Activated T-cell treated with anti-CD3 and anti-CD28 coated beads, Interleukin-2, amount 50 U/mL, for 48 hours (primary cell): ENCODE data around the gene ADRA2C.

ENCODE experiments used
- DNase-seq, 2 experiments: peaks; one replicate each; pipeline ENCODE4 v3.0.0-alpha.2; 2020

ADRA2C gene

GRCh38 chr4:3762753-3763549 is 3.2 kb upstream of the ADRA2C start:
- DNase-seq, result no peak

DNA sequence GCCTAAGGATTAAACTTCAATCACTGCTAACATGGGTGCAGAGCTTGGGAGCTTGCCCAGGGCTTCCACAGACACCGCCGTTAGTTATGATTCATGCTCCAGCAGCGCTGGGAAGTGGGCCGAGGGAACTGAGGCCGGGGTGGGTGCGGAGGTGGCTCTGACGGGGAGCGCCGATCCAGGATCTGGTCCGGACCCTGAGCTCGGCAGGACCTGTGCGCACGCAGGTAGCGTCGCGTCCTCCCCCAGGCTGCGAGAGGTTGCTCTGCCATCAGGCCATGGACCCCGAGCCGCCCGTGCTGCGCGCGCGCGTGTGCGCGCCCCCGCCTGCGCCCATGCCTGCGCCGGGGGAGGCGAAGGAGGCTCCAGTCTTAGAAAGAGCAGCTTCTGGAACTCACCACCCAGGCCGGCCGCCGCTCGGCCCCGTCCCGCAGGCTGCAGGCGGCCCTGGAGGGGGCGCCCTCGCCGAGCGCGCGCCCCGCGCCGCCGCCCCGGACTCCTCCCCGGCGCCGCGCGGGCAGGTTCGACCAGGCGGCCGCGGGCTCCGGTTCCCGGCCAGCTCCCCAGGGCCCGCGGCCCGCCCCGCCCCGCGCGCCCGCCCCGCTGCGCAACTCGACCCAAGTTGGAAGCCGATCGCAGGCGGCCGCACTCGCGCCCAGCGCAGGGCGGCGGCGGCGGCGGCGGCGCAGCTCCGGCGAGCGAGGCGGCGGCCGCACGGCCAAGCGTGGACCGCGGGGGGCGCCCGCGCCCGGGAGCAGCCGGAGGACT is 732 bp upstream of the ADRA2C start:
- peak; percentile 22 to 37 for DNase-seq

GRCh38 chr4:3766785-3767569 is 792 bp downstream of the ADRA2C start:
- peak; percentile 32 to 44 for DNase-seq

GRCh38 chr4:3767570-3768288 is 1.5 kb downstream of the ADRA2C start:
- peak; percentile 28 to 35 for DNase-seq

- DNase-seq, result no peak
These were observed 2.9 kb downstream of the ADRA2C start for GRCh38 chr4:3768842-3769641.

DNA sequence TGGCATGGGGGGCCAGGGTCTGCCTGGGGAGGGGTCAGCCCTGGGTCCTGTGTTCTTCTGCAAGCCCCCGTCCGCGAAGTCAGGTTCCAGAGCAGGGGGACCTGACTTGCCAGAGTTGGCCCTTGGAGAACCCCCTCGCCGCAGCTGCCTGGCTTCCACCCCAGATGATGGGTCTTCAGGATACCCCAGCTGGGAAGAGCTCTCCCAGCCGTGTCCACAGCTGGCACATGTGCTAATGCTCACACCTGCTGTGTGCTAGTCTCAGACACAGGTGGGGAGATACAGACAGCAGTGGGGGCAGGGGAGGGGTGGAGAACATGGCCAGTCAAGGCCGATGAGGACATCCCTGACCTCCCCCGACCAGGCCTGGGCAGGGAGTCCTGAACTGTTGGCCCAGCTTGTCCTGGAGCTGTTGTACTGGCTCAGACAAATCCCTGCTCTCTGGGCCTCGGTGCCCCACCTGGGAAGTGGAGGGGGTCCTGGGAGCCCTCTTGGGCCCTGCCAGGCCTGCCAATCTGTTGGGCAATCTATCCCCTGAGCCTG is 3.5 kb downstream of the ADRA2C start:
- no peak for DNase-seq

DNA sequence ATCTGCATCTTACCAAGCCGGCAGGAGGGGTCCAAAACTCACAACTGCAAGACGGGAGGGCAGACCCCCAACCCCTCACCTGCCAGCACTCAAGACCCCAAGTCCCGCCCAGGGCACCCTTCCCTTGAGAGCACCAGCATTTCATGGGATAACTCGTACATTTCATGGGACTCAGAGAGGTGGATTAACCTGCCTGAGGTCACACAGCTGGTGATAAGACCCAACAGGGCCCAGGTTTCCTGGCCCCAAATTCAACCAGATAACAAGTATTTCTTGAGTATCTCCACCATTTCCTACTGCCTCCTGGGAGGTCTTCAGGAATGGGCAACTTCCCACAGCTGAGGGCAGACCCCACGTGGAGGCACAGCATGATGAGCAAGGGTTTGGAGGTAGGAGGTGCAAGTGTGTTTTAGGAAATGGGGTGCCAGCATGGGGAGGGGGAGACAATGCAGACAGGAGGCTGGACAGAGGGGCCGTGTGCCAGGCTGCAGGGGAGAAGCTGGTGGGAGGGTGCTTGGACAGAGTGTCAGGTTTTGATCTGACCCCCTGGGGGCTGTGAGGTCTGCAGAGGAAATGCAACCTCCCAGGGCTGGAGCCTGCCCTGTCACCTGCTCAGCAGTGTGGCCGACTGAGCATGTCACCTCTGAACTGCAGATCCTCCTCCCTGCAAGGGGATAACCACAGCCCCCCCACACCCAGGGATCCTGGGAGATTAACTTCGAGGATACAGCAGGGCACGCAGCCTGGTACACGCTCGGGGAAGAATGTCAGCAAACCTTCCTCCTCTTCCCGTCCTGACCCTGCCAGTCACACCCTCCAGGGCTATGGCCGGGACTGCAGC is 4.4 kb downstream of the ADRA2C start:
- DNase-seq, result no peak

- DNase-seq, result no peak
These were observed 5.1 kb downstream of the ADRA2C start for GRCh38 chr4:3771164-3771809.

- DNase-seq, result no peak
These were observed 5.8 kb downstream of the ADRA2C start for GRCh38 chr4:3771939-3772495.

GRCh38 chr4:3772632-3773031 is 6.4 kb downstream of the ADRA2C start:
- no peak for DNase-seq

DNA sequence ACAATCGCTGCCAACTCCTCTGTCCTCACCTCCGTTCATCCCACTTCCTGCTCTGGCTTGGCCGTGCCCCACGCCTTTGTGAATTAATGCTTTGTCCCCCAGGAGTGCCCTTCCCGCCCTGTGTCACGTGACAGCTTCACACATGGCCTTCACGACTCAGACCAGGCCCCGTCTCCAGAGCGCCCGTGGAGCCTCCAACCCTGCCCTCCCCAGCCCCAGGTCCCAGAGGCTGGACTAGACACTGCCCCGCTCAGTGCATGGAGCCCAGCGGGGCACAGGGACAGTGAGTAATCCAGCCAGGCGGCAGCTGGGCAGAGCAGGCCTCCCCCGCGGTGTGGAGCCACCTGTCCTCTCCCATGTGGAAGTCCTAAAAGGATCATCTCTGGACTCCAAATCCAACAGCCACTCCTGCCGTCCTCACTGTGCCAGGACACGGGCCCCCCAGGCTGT is 7.4 kb downstream of the ADRA2C start:
- no peak for DNase-seq

DNA sequence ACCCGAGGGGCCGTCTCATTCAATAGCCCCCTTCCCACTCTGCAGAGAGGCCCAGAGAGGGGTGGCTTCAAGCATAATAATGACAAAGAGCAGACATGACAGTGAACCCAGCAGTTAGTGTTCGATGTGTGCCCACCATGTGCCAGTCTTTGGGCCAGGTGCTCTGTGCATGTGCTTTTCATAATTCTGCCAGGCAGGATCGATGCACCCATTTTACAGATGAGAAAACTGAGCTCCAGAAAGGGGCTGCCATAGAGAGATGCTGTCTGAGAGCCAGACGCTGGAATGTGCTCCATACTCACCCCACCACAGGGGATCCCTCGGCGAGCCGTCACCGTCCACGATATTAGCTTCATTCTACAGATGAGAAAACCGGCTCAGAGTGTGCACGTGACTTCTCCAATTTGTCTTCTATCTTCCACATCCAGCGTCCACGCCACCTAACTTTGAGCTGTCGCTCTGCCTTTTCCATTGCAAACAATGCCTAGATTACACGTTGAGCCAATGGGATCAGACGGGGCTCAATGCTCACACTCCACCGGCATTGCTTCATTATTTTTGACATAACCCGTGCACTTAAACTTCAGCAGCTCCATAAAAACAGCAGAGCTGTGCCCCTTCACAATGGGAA is 8.2 kb downstream of the ADRA2C start:
- no peak for DNase-seq

DNA sequence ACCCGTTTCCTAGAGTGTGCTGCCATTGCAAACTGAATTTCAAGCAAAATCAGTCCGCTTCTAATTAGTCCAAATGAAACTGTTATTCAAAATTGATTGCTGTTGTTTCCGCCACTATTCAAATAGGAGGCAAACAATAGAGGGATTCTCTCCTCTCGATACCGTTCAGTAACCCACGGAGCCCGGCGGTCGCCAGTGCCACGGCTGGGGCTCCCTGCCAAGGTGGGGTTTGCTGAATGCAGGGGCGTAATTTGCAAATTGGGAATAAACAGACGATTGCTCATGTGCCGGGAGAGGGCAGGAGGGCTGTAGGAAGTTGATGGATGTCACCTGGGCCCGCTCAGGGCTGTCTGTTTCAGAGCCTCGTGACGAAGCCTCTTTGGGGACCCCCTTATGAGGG is 8.8 kb downstream of the ADRA2C start:
- DNase-seq, result no peak

- DNase-seq, result no peak
These were observed 9.4 kb downstream of the ADRA2C start for GRCh38 chr4:3775576-3775975.

GRCh38 chr4:3776166-3777032 is 10.2 kb downstream of the ADRA2C start:
- no peak for DNase-seq

DNA sequence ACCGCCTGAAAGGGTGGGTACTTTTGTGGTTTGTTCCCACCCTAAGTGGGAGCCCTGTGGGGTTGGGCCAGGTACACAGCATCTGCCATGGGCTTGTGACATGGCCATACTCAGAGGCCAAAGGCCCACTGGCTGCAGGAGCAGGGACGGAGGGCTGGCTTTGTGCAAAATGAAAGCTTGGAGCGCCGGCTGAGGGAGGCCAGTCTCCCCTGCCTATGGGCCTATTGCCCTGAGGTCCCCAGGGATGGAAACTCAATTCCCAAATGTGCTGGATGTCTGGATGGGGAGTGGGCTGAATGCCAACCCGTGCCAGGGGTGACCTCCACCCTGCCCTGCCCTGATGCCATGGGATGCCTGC is 10.8 kb downstream of the ADRA2C start:
- no peak for DNase-seq

DNA sequence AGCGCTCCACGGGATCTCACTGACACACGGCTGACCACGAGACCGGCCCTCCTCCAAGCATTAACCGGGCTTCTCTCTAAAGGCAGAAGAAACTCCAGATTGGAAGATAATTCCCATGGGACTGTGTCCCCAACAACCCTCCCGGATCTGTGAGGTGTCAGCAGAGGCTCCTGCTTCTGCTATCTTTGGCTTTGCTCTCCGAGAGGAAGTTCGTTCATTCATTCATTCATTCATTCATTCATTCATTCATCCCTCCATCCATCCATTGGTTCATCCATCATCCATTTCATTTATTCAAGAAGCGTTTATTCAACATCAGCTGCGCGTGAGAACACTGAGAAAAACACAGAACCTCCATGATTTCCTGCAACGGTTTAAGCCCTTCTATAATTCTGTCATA is 11.5 kb downstream of the ADRA2C start:
- DNase-seq, result no peak

GRCh38 chr4:3779509-3779908 is 13.3 kb downstream of the ADRA2C start:
- no peak for DNase-seq
